VCaP (cell line): ENCODE measurements around the gene BPIFB2.

Source experiments
- H3K27ac ChIP-seq: fragments of 450-650 bp; 2 replicates; pipeline ENCODE4 v1.5.1; 2017
- CTCF ChIP-seq: fragments of 450-650 bp; conservative IDR thresholded peaks from 2 replicates; pipeline ENCODE4 v1.5.1; 2017; ENCODE audit warnings: mild to moderate bottlenecking, moderate library complexity

The BPIFB2 gene

GRCh38 chr20:33062105-33062824 lies 54.8 kb downstream of the BPIFB2 start:
- no peak for TF ChIP-seq CTCF
- H3K27ac ChIP-seq = no peak overlapping the region

GRCh38 chr20:33062825-33063149 lies 55.3 kb downstream of the BPIFB2 start:
- no peak for TF ChIP-seq CTCF
- no peak overlapping the region for H3K27ac ChIP-seq

GRCh38 chr20:33063271-33063670 lies 55.8 kb downstream of the BPIFB2 start:
- TF ChIP-seq CTCF = no peak
- no peak overlapping the region for H3K27ac ChIP-seq

- no peak for TF ChIP-seq CTCF
- no peak overlapping the region for H3K27ac ChIP-seq
Measured at GRCh38 chr20:33064572-33065287, 57.2 kb downstream of the BPIFB2 start.

- no peak for TF ChIP-seq CTCF
- H3K27ac ChIP-seq = no peak overlapping the region
Measured at GRCh38 chr20:33065785-33066184, 58.3 kb downstream of the BPIFB2 start.

GRCh38 chr20:33067806-33068205 lies 60.3 kb downstream of the BPIFB2 start:
- no peak for TF ChIP-seq CTCF
- no peak overlapping the region for H3K27ac ChIP-seq

GRCh38 chr20:33068251-33068939 lies 60.9 kb downstream of the BPIFB2 start:
- H3K27ac ChIP-seq = no peak overlapping the region
- TF ChIP-seq CTCF = no peak
